K562 (cell line): ENCODE data around the gene RASSF7. TPM values are rescaled to one million over a fixed set of nuclear protein-coding genes. Genes with fewer than 3 reads are reported as not detected.

Experiments used
- BCOR ChIP-seq: fragments of 450-650 bp; IDR thresholded peaks from 2 replicates; pipeline ENCODE4 v1.6.1; 2016
- BRCA1 ChIP-seq, 2 experiments: fragments of 450-650 bp in 1 of 2; sonication (generic) in 1 of 2; formaldehyde crosslinking in 1 of 2; IDR thresholded peaks; 2 replicates each; pipeline versions ENCODE4 v1.5.0 to v1.6.1; 2017 to 2020; ENCODE audit warnings: mild to moderate bottlenecking in 1 of 2, missing genetic modification reagents in 1 of 2
- DACH1 ChIP-seq: fragments of 450-650 bp; IDR thresholded peaks from 2 replicates; pipeline ENCODE4 v1.6.1; 2018; ENCODE audit not compliant: partially characterized antibody
- EP400 ChIP-seq: fragments of 450-650 bp; IDR thresholded peaks from 2 replicates; pipeline ENCODE4 v1.6.1; 2017; ENCODE audit warnings: antibody characterized with exemption, mild to moderate bottlenecking, moderate library complexity
- EZH2 ChIP-seq: IDR thresholded peaks from 2 replicates; pipeline ENCODE4 v1.6.1; 2012; ENCODE audit warnings: low read depth, mild to moderate bottlenecking, inconsistent platforms, low read length, borderline replicate concordance
- FOXJ3 ChIP-seq: sonication (generic); formaldehyde crosslinking; IDR thresholded peaks from 2 replicates; pipeline ENCODE4 v1.4.0; 2020; ENCODE audit warnings: mild to moderate bottlenecking, missing genetic modification reagents
- MTA2 ChIP-seq: fragments of 450-650 bp; IDR thresholded peaks from 2 replicates; pipeline ENCODE4 v1.6.1; 2016; ENCODE audit warnings: low read depth
- MYBL2 ChIP-seq, 2 experiments: fragments of 450-650 bp in 1 of 2; sonication (generic) in 1 of 2; formaldehyde crosslinking in 1 of 2; IDR thresholded peaks; 2 replicates each; pipeline versions ENCODE4 v1.6.1 to v1.8.1; 2017 to 2022; ENCODE audit warnings: borderline replicate concordance in 1 of 2, inconsistent platforms in 1 of 2, low read depth in 1 of 2, mild to moderate bottlenecking in 1 of 2, missing genetic modification reagents in 1 of 2, moderate library complexity in 1 of 2
- PRPF4 ChIP-seq: fragments of 200-400 bp; formaldehyde crosslinking; IDR thresholded peaks from one replicate; pipeline ENCODE4 v1.6.1; 2017; ENCODE audit warnings: low read length, low read depth, mild to moderate bottlenecking; ENCODE audit not compliant: insufficient read depth, poor library complexity, severe bottlenecking
- XRCC5 ChIP-seq: fragments of 200-400 bp; formaldehyde crosslinking; IDR thresholded peaks from 2 replicates; pipeline ENCODE4 v1.6.1; 2017; ENCODE audit warnings: low read depth, mild to moderate bottlenecking, low read length
- ZEB2 ChIP-seq: fragments of 450-650 bp; IDR thresholded peaks from 2 replicates; pipeline ENCODE4 v1.6.1; 2016
- ZNF239 ChIP-seq: fragments of 250-450 bp; sonication (Bioruptor Pico); IDR thresholded peaks from 2 replicates; pipeline ENCODE4 v1.4.0; 2020; ENCODE audit warnings: mild to moderate bottlenecking
- ZNF347 ChIP-seq: fragments of 450-650 bp; formaldehyde crosslinking; IDR thresholded peaks from 2 replicates; pipeline ENCODE4 v1.4.0; 2020; ENCODE audit warnings: low read depth, mild to moderate bottlenecking, moderate library complexity
- ZNF589 ChIP-seq: fragments of 200-800 bp; sonication (Bioruptor generic); IDR thresholded peaks from 2 replicates; pipeline ENCODE4 v1.6.1; 2016; ENCODE audit warnings: low read depth, missing genetic modification characterization, missing compliant biosample characterization
- ZNF75A ChIP-seq: fragments of 450-650 bp; formaldehyde crosslinking; IDR thresholded peaks from 2 replicates; pipeline ENCODE4 v1.4.0; 2020; ENCODE audit warnings: mild to moderate bottlenecking
- polyA plus RNA-seq, 8 experiments: library from polyadenylated mRNA; depleted of rRNA in 4 of 8; stranded (reverse) in 5 of 8; unstranded in 3 of 8; fragments of >200 nt; fragmentation: Nextera tagmentation in 2 of 8; fragmentation: Illumina TruSeq in 1 of 8; extraction: Ambion mirVana in 2 of 8; extraction: Trizol in 1 of 8; gene quantifications; 2 replicates each; pipeline versions ENCODE4 v1.2.1 to v1.2.3, GENCODE V29; 2011 to 2014; ENCODE audit warnings: inconsistent platforms in 1 of 8, missing spikeins in 1 of 8
- total RNA-seq, 7 experiments: library from RNA; depleted of rRNA in 6 of 7; stranded (reverse); fragments of >200 nt in 6 of 7; fragmentation: Illumina TruSeq in 2 of 7; extraction: Trizol in 2 of 7; gene quantifications; 2 replicates each; pipeline versions ENCODE4 v1.2.1 to v1.2.3, GENCODE V29; 2011 to 2021; ENCODE audit warnings: low replicate concordance in 1 of 7
- TF ChIP-seq, protein P1 (sequence below): fragments of 250-450 bp; sonication (Bioruptor Pico); IDR thresholded peaks from 2 replicates; pipeline ENCODE4 v1.4.0; 2020; ENCODE audit warnings: mild to moderate bottlenecking, moderate library complexity, borderline replicate concordance
- TF ChIP-seq, protein P2 (sequence below): fragments of 450-650 bp; formaldehyde crosslinking; IDR thresholded peaks from 2 replicates; pipeline ENCODE4 v1.4.0; 2022; ENCODE audit warnings: mild to moderate bottlenecking, moderate library complexity
- TF ChIP-seq, protein P3 (sequence below): sonication (generic); formaldehyde crosslinking; IDR thresholded peaks from 2 replicates; pipeline ENCODE4 v1.8.1; 2023; ENCODE audit warnings: mild to moderate bottlenecking, missing genetic modification reagents
- TF ChIP-seq, protein P4 (sequence below): fragments of 250-450 bp; sonication (Bioruptor Pico); IDR thresholded peaks from 2 replicates; pipeline ENCODE4 v1.5.0; 2021
- TF ChIP-seq, protein P5 (sequence below): fragments of 450-650 bp; formaldehyde crosslinking; IDR thresholded peaks from 2 replicates; pipeline ENCODE4 v1.4.0; 2020; ENCODE audit warnings: mild to moderate bottlenecking, moderate library complexity

RASSF7 gene
- total and polyA plus RNA-seq, 9 of the 15 experiments (the other 6 are each of a cell fraction or from before 2014, with no cell fraction given) = 0.41 to 45.2 (median 18.6) TPM

DNA sequence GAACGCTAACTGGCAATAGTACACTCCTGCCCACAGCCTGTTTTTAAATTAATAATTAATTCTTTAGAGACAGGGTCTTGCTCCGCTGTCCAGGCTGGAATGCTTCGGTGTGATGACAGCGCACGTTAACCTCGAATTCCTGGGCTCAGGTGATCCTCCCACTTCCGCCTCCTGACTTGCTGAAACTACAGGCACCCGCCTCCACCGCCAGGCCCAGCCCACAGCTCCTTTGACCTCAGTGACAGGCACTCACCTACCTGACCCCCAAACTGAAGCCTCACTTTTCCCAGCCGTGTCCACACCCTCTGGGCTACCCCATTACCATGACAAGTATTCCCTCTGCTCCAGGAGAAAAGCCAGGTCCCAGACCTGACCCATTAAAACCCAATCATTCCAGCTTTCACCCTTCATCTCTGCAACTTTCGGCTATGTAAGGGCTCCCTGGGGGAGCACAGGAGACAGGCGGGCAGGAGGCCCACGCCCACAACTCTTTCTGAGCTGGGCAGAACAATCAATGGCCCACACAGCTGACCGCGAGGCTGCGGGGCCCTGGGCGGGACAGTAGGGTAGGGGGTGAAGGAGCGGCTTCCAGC is 962 bp upstream of the RASSF7 start (continued):
- TF ChIP-seq, protein P1, sequence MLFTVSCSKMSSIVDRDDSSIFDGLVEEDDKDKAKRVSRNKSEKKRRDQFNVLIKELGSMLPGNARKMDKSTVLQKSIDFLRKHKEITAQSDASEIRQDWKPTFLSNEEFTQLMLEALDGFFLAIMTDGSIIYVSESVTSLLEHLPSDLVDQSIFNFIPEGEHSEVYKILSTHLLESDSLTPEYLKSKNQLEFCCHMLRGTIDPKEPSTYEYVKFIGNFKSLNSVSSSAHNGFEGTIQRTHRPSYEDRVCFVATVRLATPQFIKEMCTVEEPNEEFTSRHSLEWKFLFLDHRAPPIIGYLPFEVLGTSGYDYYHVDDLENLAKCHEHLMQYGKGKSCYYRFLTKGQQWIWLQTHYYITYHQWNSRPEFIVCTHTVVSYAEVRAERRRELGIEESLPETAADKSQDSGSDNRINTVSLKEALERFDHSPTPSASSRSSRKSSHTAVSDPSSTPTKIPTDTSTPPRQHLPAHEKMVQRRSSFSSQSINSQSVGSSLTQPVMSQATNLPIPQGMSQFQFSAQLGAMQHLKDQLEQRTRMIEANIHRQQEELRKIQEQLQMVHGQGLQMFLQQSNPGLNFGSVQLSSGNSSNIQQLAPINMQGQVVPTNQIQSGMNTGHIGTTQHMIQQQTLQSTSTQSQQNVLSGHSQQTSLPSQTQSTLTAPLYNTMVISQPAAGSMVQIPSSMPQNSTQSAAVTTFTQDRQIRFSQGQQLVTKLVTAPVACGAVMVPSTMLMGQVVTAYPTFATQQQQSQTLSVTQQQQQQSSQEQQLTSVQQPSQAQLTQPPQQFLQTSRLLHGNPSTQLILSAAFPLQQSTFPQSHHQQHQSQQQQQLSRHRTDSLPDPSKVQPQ (CRISPR knock-in tag) = no peak
- TF ChIP-seq MYBL2 (IDR thresholded peaks at IDR 0.05; ENCODE audit: low read depth) (no peak), MYBL2 (CRISPR knock-in tag; IDR thresholded peaks at IDR 0.05; ENCODE audit: borderline replicate concordance) (no peak), ZNF589 (CRISPR knock-in tag) (0 out of 2 replicates have a peak, but pooled peaks have one; percentile 25), ZNF75A (no peak), ZNF239 (CRISPR knock-in tag) (no peak), XRCC5 (no peak), ZNF347 (CRISPR knock-in tag) (no peak), BRCA1 (IDR thresholded peaks at IDR 0.05) (no peak), BRCA1 (CRISPR knock-in tag; IDR thresholded peaks at IDR 0.05) (no peak), FOXJ3 (CRISPR knock-in tag) (no peak), ZEB2 (peak; percentile 91), EP400 (no peak), MTA2 (no peak), DACH1 (no peak), PRPF4 (no peak), BCOR (no peak), EZH2 (no peak)
- TF ChIP-seq, protein P2, sequence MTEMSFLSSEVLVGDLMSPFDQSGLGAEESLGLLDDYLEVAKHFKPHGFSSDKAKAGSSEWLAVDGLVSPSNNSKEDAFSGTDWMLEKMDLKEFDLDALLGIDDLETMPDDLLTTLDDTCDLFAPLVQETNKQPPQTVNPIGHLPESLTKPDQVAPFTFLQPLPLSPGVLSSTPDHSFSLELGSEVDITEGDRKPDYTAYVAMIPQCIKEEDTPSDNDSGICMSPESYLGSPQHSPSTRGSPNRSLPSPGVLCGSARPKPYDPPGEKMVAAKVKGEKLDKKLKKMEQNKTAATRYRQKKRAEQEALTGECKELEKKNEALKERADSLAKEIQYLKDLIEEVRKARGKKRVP (CRISPR knock-in tag) = no peak
- TF ChIP-seq, protein P3, sequence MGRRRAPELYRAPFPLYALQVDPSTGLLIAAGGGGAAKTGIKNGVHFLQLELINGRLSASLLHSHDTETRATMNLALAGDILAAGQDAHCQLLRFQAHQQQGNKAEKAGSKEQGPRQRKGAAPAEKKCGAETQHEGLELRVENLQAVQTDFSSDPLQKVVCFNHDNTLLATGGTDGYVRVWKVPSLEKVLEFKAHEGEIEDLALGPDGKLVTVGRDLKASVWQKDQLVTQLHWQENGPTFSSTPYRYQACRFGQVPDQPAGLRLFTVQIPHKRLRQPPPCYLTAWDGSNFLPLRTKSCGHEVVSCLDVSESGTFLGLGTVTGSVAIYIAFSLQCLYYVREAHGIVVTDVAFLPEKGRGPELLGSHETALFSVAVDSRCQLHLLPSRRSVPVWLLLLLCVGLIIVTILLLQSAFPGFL (CRISPR knock-in tag) = no peak
- TF ChIP-seq, protein P4, sequence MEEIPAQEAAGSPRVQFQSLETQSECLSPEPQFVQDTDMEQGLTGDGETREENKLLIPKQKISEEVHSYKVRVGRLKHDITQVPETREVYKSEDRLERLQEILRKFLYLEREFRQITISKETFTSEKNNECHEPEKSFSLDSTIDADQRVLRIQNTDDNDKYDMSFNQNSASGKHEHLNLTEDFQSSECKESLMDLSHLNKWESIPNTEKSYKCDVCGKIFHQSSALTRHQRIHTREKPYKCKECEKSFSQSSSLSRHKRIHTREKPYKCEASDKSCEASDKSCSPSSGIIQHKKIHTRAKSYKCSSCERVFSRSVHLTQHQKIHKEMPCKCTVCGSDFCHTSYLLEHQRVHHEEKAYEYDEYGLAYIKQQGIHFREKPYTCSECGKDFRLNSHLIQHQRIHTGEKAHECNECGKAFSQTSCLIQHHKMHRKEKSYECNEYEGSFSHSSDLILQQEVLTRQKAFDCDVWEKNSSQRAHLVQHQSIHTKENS (CRISPR knock-in tag) = no peak
- TF ChIP-seq, protein P5, sequence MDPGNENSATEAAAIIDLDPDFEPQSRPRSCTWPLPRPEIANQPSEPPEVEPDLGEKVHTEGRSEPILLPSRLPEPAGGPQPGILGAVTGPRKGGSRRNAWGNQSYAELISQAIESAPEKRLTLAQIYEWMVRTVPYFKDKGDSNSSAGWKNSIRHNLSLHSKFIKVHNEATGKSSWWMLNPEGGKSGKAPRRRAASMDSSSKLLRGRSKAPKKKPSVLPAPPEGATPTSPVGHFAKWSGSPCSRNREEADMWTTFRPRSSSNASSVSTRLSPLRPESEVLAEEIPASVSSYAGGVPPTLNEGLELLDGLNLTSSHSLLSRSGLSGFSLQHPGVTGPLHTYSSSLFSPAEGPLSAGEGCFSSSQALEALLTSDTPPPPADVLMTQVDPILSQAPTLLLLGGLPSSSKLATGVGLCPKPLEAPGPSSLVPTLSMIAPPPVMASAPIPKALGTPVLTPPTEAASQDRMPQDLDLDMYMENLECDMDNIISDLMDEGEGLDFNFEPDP (CRISPR knock-in tag) = no peak
